Endodermal cell (in vitro differentiated cells): ENCODE data around the gene CALHM6. TPM values are rescaled to one million over a fixed set of nuclear protein-coding genes. Genes with fewer than 3 reads are reported as not detected.
A peak's percentile ranks its signal among the peaks of the same experiment; 100 is the strongest.

Experiments
- DNase-seq: peaks from one replicate; pipeline ENCODE4 v3.0.0-alpha.2; 2017
- H3K27ac ChIP-seq: 2 replicates; pipeline ENCODE4 v1.5.1; 2013; ENCODE audit warnings: mild to moderate bottlenecking, low read depth, low read length, moderate library complexity
- H3K27me3 ChIP-seq: 2 replicates; pipeline ENCODE4 v1.6.1; 2013; ENCODE audit warnings: mild to moderate bottlenecking, low read length, moderate library complexity; ENCODE audit not compliant: insufficient read depth, control insufficient read depth, poor library complexity, severe bottlenecking
- H3K36me3 ChIP-seq: 2 replicates; pipeline ENCODE4 v1.7.0; 2013; ENCODE audit warnings: mild to moderate bottlenecking, low read length, moderate library complexity; ENCODE audit not compliant: control insufficient read depth, insufficient read depth
- H3K4me1 ChIP-seq: one replicate; pipeline ENCODE4 v1.7.0; 2013; ENCODE audit warnings: low read length; ENCODE audit not compliant: control insufficient read depth, insufficient read depth
- H3K4me3 ChIP-seq: 2 replicates; pipeline ENCODE4 v1.5.1; 2013; ENCODE audit warnings: mild to moderate bottlenecking, low read length, moderate library complexity
- H3K9ac ChIP-seq: 2 replicates; pipeline ENCODE4 v1.6.1; 2013; ENCODE audit warnings: mild to moderate bottlenecking, low read length, moderate library complexity; ENCODE audit not compliant: poor library complexity, severe bottlenecking; ENCODE audit errors: extremely low read depth
- H3K9me3 ChIP-seq: 2 replicates; pipeline ENCODE4 v1.6.1; 2013; ENCODE audit warnings: mild to moderate bottlenecking, low read length, moderate library complexity; ENCODE audit not compliant: control insufficient read depth
- H3K27ac Mint-ChIP-seq: 2 replicates; pipeline ENCODE4 v1.8.0; 2020; ENCODE audit warnings: mixed read lengths
- H3K27me3 Mint-ChIP-seq: 2 replicates; pipeline ENCODE4 v1.8.0; 2021; ENCODE audit warnings: mild to moderate bottlenecking, mixed read lengths; ENCODE audit not compliant: insufficient read depth
- H3K36me3 Mint-ChIP-seq: 2 replicates; pipeline ENCODE4 v1.8.0; 2020; ENCODE audit warnings: low read depth, mixed read lengths
- H3K4me1 Mint-ChIP-seq: 2 replicates; pipeline ENCODE4 v1.8.0; 2020; ENCODE audit warnings: mixed read lengths
- H3K4me3 Mint-ChIP-seq: 2 replicates; pipeline ENCODE4 v1.8.0; 2020; ENCODE audit warnings: mild to moderate bottlenecking, moderate library complexity, mixed read lengths
- H3K9me3 Mint-ChIP-seq: 2 replicates; pipeline ENCODE4 v1.8.0; 2020; ENCODE audit warnings: mild to moderate bottlenecking, mixed read lengths
- CTCF ChIP-seq: fragments of 200-600 bp; sonication (generic); conservative IDR thresholded peaks from 2 replicates; pipeline ENCODE4 v1.5.0; 2021; ENCODE audit warnings: antibody characterized with exemption, mild to moderate bottlenecking
- WGBS, 2 experiments: methylation state at CpG; one replicate each; pipeline versions ENCODE4 v1.1.5 to v1.1.7; 2013; ENCODE audit warnings: missing lambda C conversion rate in 2 of 2, mixed read lengths in 1 of 2; ENCODE audit not compliant: insufficient coverage in 1 of 2, insufficient read length in 1 of 2; 5-methylcytosine and 5-hydroxymethylcytosine counted together
- total RNA-seq, 2 donors: library from RNA; stranded (reverse); fragmentation: NEBNext Ultra II Directional in 1 of 2; extraction: Animal tissue kit (Norgen Biotek cat#: 25700) in 1 of 2; gene quantifications; 2 replicates in 1 of 2; 3 replicates in 1 of 2; pipeline ENCODE4 v1.2.1, GENCODE V29; 2021

CALHM6 gene
- total RNA-seq, 2 donors from 2014 or later = 0.95 TPM; not detected in 1

- no peak overlapping the region for H3K27ac ChIP-seq
- no peaks in the 10 kb centered on the region for H3K36me3 ChIP-seq
- Mint-ChIP-seq H3K27me3 (no peaks in the 10 kb centered on the region), H3K9me3 (no peaks in the 10 kb centered on the region), H3K4me1 (peaks cover 3% of the 10 kb centered on the region), H3K27ac (no peak overlapping the region), H3K36me3 (no peaks in the 10 kb centered on the region), H3K4me3 (no peak overlapping the region)
- no peak overlapping the region for H3K4me3 ChIP-seq
- 77 to 90% methylated on average over 2 of the region's 2 CpGs for WGBS, 2 experiments
- no peaks in the 10 kb centered on the region for H3K9me3 ChIP-seq
- no peak for TF ChIP-seq CTCF
- H3K4me1 ChIP-seq = no peaks in the 10 kb centered on the region
- no peaks in the 10 kb centered on the region for H3K27me3 ChIP-seq
- no peak overlapping the region for H3K9ac ChIP-seq
- DNase-seq = no peak
Measured at GRCh38 chr6:116447496-116448011, 13.6 kb upstream of the CALHM6 start.

- no peaks in the 10 kb centered on the region for H3K4me1 ChIP-seq
- WGBS, 2 experiments = no CpG with 5 or more reads among the region's 1 CpG
- no peak for TF ChIP-seq CTCF
- H3K9me3 Mint-ChIP-seq = no peaks in the 10 kb centered on the region
- no peaks in the 10 kb centered on the region for H3K36me3 Mint-ChIP-seq
- no peak overlapping the region for H3K9ac ChIP-seq
- H3K27me3 Mint-ChIP-seq = no peaks in the 10 kb centered on the region
- H3K4me1 Mint-ChIP-seq = peaks cover 3% of the 10 kb centered on the region
- DNase-seq = no peak
- H3K27ac Mint-ChIP-seq = no peak overlapping the region
- H3K36me3 ChIP-seq = no peaks in the 10 kb centered on the region
- H3K27ac ChIP-seq = no peak overlapping the region
- no peak overlapping the region for H3K4me3 Mint-ChIP-seq
- H3K27me3 ChIP-seq = no peaks in the 10 kb centered on the region
- H3K4me3 ChIP-seq = no peak overlapping the region
- no peaks in the 10 kb centered on the region for H3K9me3 ChIP-seq
Measured at GRCh38 chr6:116449565-116449964, 11.6 kb upstream of the CALHM6 start.

GRCh38 chr6:116450185-116450710, 10.9 kb upstream of the CALHM6 start:
- Mint-ChIP-seq H3K4me1 (peaks cover 3% of the 10 kb centered on the region), H3K36me3 (no peaks in the 10 kb centered on the region), H3K27me3 (no peaks in the 10 kb centered on the region), H3K27ac (no peak overlapping the region), H3K9me3 (no peaks in the 10 kb centered on the region), H3K4me3 (no peak overlapping the region)
- peak; percentile 15 for TF ChIP-seq CTCF
- WGBS, 2 experiments = 96% methylated on average over 1 of the region's 1 CpG; no CpG with 5 or more reads in 1 of the 2 experiments
- H3K4me1 ChIP-seq = no peaks in the 10 kb centered on the region
- H3K9me3 ChIP-seq = no peaks in the 10 kb centered on the region
- H3K4me3 ChIP-seq = no peak overlapping the region
- no peak overlapping the region for H3K27ac ChIP-seq
- H3K36me3 ChIP-seq = no peaks in the 10 kb centered on the region
- DNase-seq = no peak
- H3K27me3 ChIP-seq = no peaks in the 10 kb centered on the region
- H3K9ac ChIP-seq = no peak overlapping the region
